Mucosa of descending colon (tissue), 3 donors: ENCODE measurements around the gene PRR3. TPM values are rescaled to one million over a fixed set of nuclear protein-coding genes. Genes with fewer than 3 reads are reported as not detected.

Experiments used
- ATAC-seq: fragments of 200-7000 bp; cut with Tn5 transposase; one replicate; pipeline ENCODE4 v1.9.1; 2020; ENCODE audit warnings: mild to moderate bottlenecking, moderate library complexity
- DNase-seq, 3 donors: peaks; one replicate each; pipeline ENCODE4 v3.0.0-alpha.2; 2020
- H3K36me3 ChIP-seq: fragments of 200-600 bp; one replicate; pipeline ENCODE4 v1.8.0; 2021; ENCODE audit warnings: low read depth, mild to moderate bottlenecking
- H3K4me1 ChIP-seq: fragments of 200-600 bp; one replicate; pipeline ENCODE4 v1.8.0; 2021; ENCODE audit warnings: low read depth, mild to moderate bottlenecking
- H3K4me3 ChIP-seq: fragments of 200-600 bp; one replicate; pipeline ENCODE4 v1.8.0; 2021; ENCODE audit warnings: mild to moderate bottlenecking
- H3K9me3 ChIP-seq: fragments of 200-600 bp; one replicate; pipeline ENCODE4 v1.8.0; 2021; ENCODE audit warnings: mild to moderate bottlenecking
- CTCF ChIP-seq: fragments of 200-600 bp; IDR thresholded peaks from one replicate; pipeline ENCODE4 v1.8.0; 2022; ENCODE audit warnings: antibody characterized with exemption, mild to moderate bottlenecking
- intact Hi-C, 2 donors: fragments of 100-400 bp; cut with DNase I in 1 of 2; cut with micrococcal nuclease in 1 of 2; formaldehyde crosslinking; loops; one replicate each; pipeline versions ENCODE4 v1.11.0 to v1.11.1; 2022; cut with DNase I, micrococcal nuclease
- total RNA-seq, 3 donors: library from RNA; stranded (reverse); fragmentation: NEBNext Ultra II Directional in 2 of 3; extraction: Animal tissue kit (Norgen Biotek cat#: 25700) in 2 of 3; gene quantifications; one replicate each; pipeline versions ENCODE4 v1.2.1 to v1.2.4, GENCODE V29; 2021 to 2023
- donor health status: DM: no; HTN: no; CAD: no; lungs with moderate emphysema.
- donor health status: DM: no; HTN: no; CAD: no.
- donor health status: DM: no; HTN: yes; CAD: no.

The PRR3 gene
- total RNA-seq, 3 donors from 2014 or later = 4.6 to 9.7 (median 5.9) TPM

- intact Hi-C loops = no loop called here
Measured at GRCh38 chr6:30564114-30564513, 7.0 kb downstream of the PRR3 start.

GRCh38 chr6:30565772-30566171 lies 8.7 kb downstream of the PRR3 start:
- no peaks in the 10 kb centered on the region for H3K9me3 ChIP-seq
- no peak for DNase-seq
- intact Hi-C loops = no loop called here
- no peak overlapping the region for H3K4me3 ChIP-seq
- H3K4me1 ChIP-seq = peaks cover 12% of the 10 kb centered on the region
- no peak for ATAC-seq
- no peak for TF ChIP-seq CTCF
- no peaks in the 10 kb centered on the region for H3K36me3 ChIP-seq

More at GRCh38 chr6:30564114-30564513, 7.0 kb downstream of the PRR3 start:
- DNase-seq (no peak), ATAC-seq (no peak)
- H3K36me3 ChIP-seq = no peaks in the 10 kb centered on the region
- no peak overlapping the region for H3K4me3 ChIP-seq
- TF ChIP-seq CTCF = no peak
- H3K9me3 ChIP-seq = no peaks in the 10 kb centered on the region
- no peaks in the 10 kb centered on the region for H3K4me1 ChIP-seq

GRCh38 chr6:30568245-30568644 lies 11.2 kb downstream of the PRR3 start:
- Histone ChIP-seq H3K36me3 (no peaks in the 10 kb centered on the region), H3K9me3 (no peaks in the 10 kb centered on the region), H3K4me1 (peaks cover 27% of the 10 kb centered on the region), H3K4me3 (no peak overlapping the region)
- intact Hi-C loops = no loop called here
- no peak for ATAC-seq
- TF ChIP-seq CTCF = no peak
- no peak for DNase-seq

GRCh38 chr6:30570263-30570662 lies 13.2 kb downstream of the PRR3 start:
- Histone ChIP-seq H3K4me1 (peaks cover 29% of the 10 kb centered on the region), H3K4me3 (no peak overlapping the region), H3K36me3 (no peaks in the 10 kb centered on the region), H3K9me3 (no peaks in the 10 kb centered on the region)
- intact Hi-C loops = no loop called here
- TF ChIP-seq CTCF = no peak
- DNase-seq = no peak
- ATAC-seq = no peak

GRCh38 chr6:30570740-30571074 lies 13.6 kb downstream of the PRR3 start:
- Histone ChIP-seq H3K4me1 (peaks cover 29% of the 10 kb centered on the region), H3K36me3 (no peaks in the 10 kb centered on the region), H3K9me3 (no peaks in the 10 kb centered on the region), H3K4me3 (peak overlapping the region; percentile 65)
- peak; percentile 15 for ATAC-seq
- intact Hi-C loops = no loop called here
- TF ChIP-seq CTCF = no peak
- DNase-seq = no peak

- Histone ChIP-seq H3K4me3 (peak within 1 kb of the TSS; percentile 65), H3K4me1 (peaks cover 29% of the 10 kb centered on the region), H3K9me3 (no peaks in the 10 kb centered on the region), H3K36me3 (no peaks in the 10 kb centered on the region)
- TF ChIP-seq CTCF = no peak
- intact Hi-C loops = no loop called here
- peak; percentile 99 to 100 (median 99) for DNase-seq
- ATAC-seq = peak; percentile 99
Measured at GRCh38 chr6:30571075-30571761, 14.1 kb downstream of the PRR3 start, which contains the start of gene ABCF1. Gene ABCF1 (plus strand): TSS chr6:30571442. CDS start chr6:30571488, 46 bp downstream.
